K562 (cell line): ENCODE data around the gene VPS41. TPM values are rescaled to one million over a fixed set of nuclear protein-coding genes. Genes with fewer than 3 reads are reported as not detected.

ENCODE experiments used
- ATAC-seq: fragments of 200-7000 bp; cut with Tn5 transposase; 3 replicates; pipeline ENCODE4 v1.9.1; 2020; ENCODE audit warnings: moderate library complexity
- BruUV-seq: library from RNA; stranded (reverse); fragments of 400-500 nt; replicated peaks from 2 replicates; lab custom pipeline; 2021; lab: Mats Ljungman, UMichigan
- CTCF ChIA-PET: fragments of 300-600 bp; formaldehyde crosslinking; extraction: SDS; loops from one replicate; lab custom pipeline; 2021; ENCODE audit warnings: low intra/inter-chr PET ratio; lab: Yijun Ruan, JAX
- POLR2A ChIA-PET: fragments of 300-600, 350-650 bp; sonication (Branson Sonifier 250); formaldehyde crosslinking; extraction: SDS; loops from one replicate; lab custom pipeline; 2021; ENCODE audit warnings: antibody characterized with exemption, inconsistent platforms; lab: Yijun Ruan, JAX
- DNase-seq, 4 experiments: peaks; one replicate each; pipeline versions ENCODE4 v3.0.0 to v3.0.0-alpha.2; 2011 to 2018; ENCODE audit warnings: low spot score in 3 of 4, mixed read lengths in 3 of 4; ENCODE audit errors: extremely low read depth in 1 of 4
- FAIRE-seq: peaks from 2 replicates; lab custom pipeline; 2011; peaks lifted over from hg19 to GRCh38; lab: Jason Lieb, UNC
- H2AFZ ChIP-seq: 2 replicates; pipeline ENCODE4 v1.6.0; 2011; ENCODE audit warnings: low read depth, low read length, control low read depth, inconsistent platforms
- H3K27ac ChIP-seq: fragments of 200-600 bp; 3 replicates; pipeline ENCODE4 v1.8.0; 2011; ENCODE audit warnings: low read depth, mild to moderate bottlenecking, control low read depth, inconsistent platforms, low read length, moderate library complexity, mixed read lengths; ENCODE audit errors: extremely low read depth
- H3K27me3 ChIP-seq, 2 experiments: fragments of 300-600 bp in 1 of 2; 2 replicates in 1 of 2; 3 replicates in 1 of 2; pipeline versions ENCODE4 v1.6.0 to v1.8.0; 2011; ENCODE audit warnings: inconsistent platforms in 2 of 2, low read length in 2 of 2, mild to moderate bottlenecking in 1 of 2, mixed read lengths in 1 of 2, moderate library complexity in 1 of 2; ENCODE audit not compliant: control insufficient read depth in 2 of 2, insufficient read depth in 2 of 2
- H3K36me3 ChIP-seq: fragments of 300-600 bp; 3 replicates; pipeline ENCODE4 v1.8.0; 2011; ENCODE audit warnings: mild to moderate bottlenecking, low read length, inconsistent platforms; ENCODE audit not compliant: control insufficient read depth, insufficient read depth
- H3K4me1 ChIP-seq, 2 experiments: fragments of 200-600 bp in 1 of 2; replicated peaks in 1 of 2; 2 replicates in 1 of 2; 3 replicates in 1 of 2; pipeline versions ENCODE4 v1.5.1 to v1.8.0; 2011; ENCODE audit warnings: inconsistent platforms in 2 of 2, low read length in 2 of 2, mild to moderate bottlenecking in 1 of 2, mixed read lengths in 1 of 2, moderate library complexity in 1 of 2; ENCODE audit not compliant: control insufficient read depth in 2 of 2, insufficient read depth in 2 of 2
- H3K4me2 ChIP-seq: 2 replicates; pipeline ENCODE4 v1.6.1; 2011; ENCODE audit warnings: low read length, control low read depth, inconsistent platforms, mixed read lengths; ENCODE audit not compliant: insufficient read depth
- H3K4me3 ChIP-seq: fragments of 200-600 bp; sonication (generic), shearing (Covaris generic); 2 replicates; pipeline ENCODE4 v1.5.1; 2016; ENCODE audit warnings: control low read depth, inconsistent platforms
- H3K79me2 ChIP-seq: fragments of 200-600 bp; 3 replicates; pipeline ENCODE4 v1.8.0; 2011; ENCODE audit warnings: low read length, inconsistent platforms; ENCODE audit not compliant: control insufficient read depth, insufficient read depth
- H3K9ac ChIP-seq, 2 experiments: 2 replicates each; pipeline versions ENCODE4 v1.6.0 to v1.6.1; 2011; ENCODE audit warnings: low read depth in 2 of 2, low read length in 2 of 2, control low read depth in 1 of 2, inconsistent platforms in 1 of 2, mild to moderate bottlenecking in 1 of 2, mixed read lengths in 1 of 2; ENCODE audit not compliant: insufficient read depth in 1 of 2
- H3K9me1 ChIP-seq: one replicate; pipeline ENCODE4 v1.6.0; 2011; ENCODE audit warnings: inconsistent platforms, mild to moderate bottlenecking, low read length, moderate library complexity; ENCODE audit not compliant: control insufficient read depth, insufficient read depth
- H3K9me3 ChIP-seq: replicated peaks from 2 replicates; pipeline ENCODE4 v1.5.1; 2011; ENCODE audit warnings: low read depth, low read length, inconsistent platforms; ENCODE audit not compliant: control insufficient read depth, insufficient read depth
- H4K20me1 ChIP-seq: replicated peaks from 2 replicates; pipeline ENCODE4 v1.6.1; 2011; ENCODE audit warnings: low read length, inconsistent platforms, mixed read lengths; ENCODE audit not compliant: control insufficient read depth, insufficient read depth
- BHLHE40 ChIP-seq: IDR thresholded peaks from 2 replicates; pipeline ENCODE4 v1.6.1; 2011; ENCODE audit warnings: low read length, improper control_type of control experiment
- CEBPG ChIP-seq, 3 experiments: fragments of 200-800 bp in 1 of 3; sonication (Bioruptor generic) in 1 of 3; sonication (generic) in 1 of 3; formaldehyde crosslinking in 1 of 3; IDR thresholded peaks in 2 of 3; conservative IDR thresholded peaks in 1 of 3; 2 replicates each; pipeline versions ENCODE4 v1.6.1 to v1.8.0; 2016 to 2022; ENCODE audit warnings: missing compliant biosample characterization in 2 of 3, missing genetic modification characterization in 2 of 3, mild to moderate bottlenecking in 1 of 3, missing genetic modification reagents in 1 of 3
- FOXK2 ChIP-seq, 2 experiments: fragments of 450-650 bp; IDR thresholded peaks in 1 of 2; conservative IDR thresholded peaks in 1 of 2; 2 replicates each; pipeline ENCODE4 v1.6.1; 2016; ENCODE audit warnings: low read depth in 2 of 2, mild to moderate bottlenecking in 1 of 2
- HMG20A ChIP-seq: fragments of 450-650 bp; formaldehyde crosslinking; conservative IDR thresholded peaks from 2 replicates; pipeline ENCODE4 v1.4.0; 2020; ENCODE audit warnings: mild to moderate bottlenecking, mixed read lengths
- KLF16 ChIP-seq: IDR thresholded peaks from 2 replicates; pipeline ENCODE4 v1.6.1; 2016; ENCODE audit warnings: antibody characterized with exemption
- MAX ChIP-seq: sonication (generic); formaldehyde crosslinking; IDR thresholded peaks from 2 replicates; pipeline ENCODE4 v1.9.0; 2022; ENCODE audit warnings: mild to moderate bottlenecking, missing genetic modification reagents
- PURB ChIP-seq: sonication (generic); formaldehyde crosslinking; IDR thresholded peaks from 2 replicates; pipeline ENCODE4 v1.9.0; 2021; ENCODE audit warnings: low read depth, mild to moderate bottlenecking, missing genetic modification reagents
- RAD21 ChIP-seq, 2 experiments: fragments of 250-450 bp in 1 of 2; fragments of 450-650 bp in 1 of 2; sonication (Bioruptor Pico) in 1 of 2; formaldehyde crosslinking in 1 of 2; IDR thresholded peaks in 1 of 2; conservative IDR thresholded peaks in 1 of 2; 2 replicates each; pipeline versions ENCODE4 v1.4.0 to v1.8.0; 2020 to 2022; ENCODE audit warnings: mild to moderate bottlenecking in 2 of 2, moderate library complexity in 1 of 2
- RBM22 ChIP-seq: fragments of 200-400 bp; formaldehyde crosslinking; IDR thresholded peaks from 2 replicates; pipeline ENCODE4 v1.6.1; 2018; ENCODE audit warnings: low read length, low read depth; ENCODE audit not compliant: poor library complexity, severe bottlenecking
- SMAD1 ChIP-seq: fragments of 150-350 bp; IDR thresholded peaks from 2 replicates; pipeline ENCODE4 v1.6.1; 2014; ENCODE audit warnings: low read length, low read depth; ENCODE audit not compliant: partially characterized antibody
- ZBTB1 ChIP-seq: sonication (generic); formaldehyde crosslinking; IDR thresholded peaks from 2 replicates; pipeline ENCODE4 v1.8.1; 2023; ENCODE audit warnings: missing genetic modification reagents, low read depth, mild to moderate bottlenecking, borderline replicate concordance
- ZNF592 ChIP-seq: fragments of 450-650 bp; IDR thresholded peaks from 2 replicates; pipeline ENCODE4 v1.6.1; 2017; ENCODE audit warnings: antibody characterized with exemption, mild to moderate bottlenecking
- WGBS: fragments of 100-300 bp; shearing (Covaris generic); methylation state at CpG from one replicate; pipeline ENCODE4 v1.1.6; 2016; ENCODE audit warnings: low coverage, mixed read lengths; ENCODE audit not compliant: insufficient coverage; ENCODE audit errors: missing lambda C conversion rate; 5-methylcytosine and 5-hydroxymethylcytosine counted together
- in situ Hi-C: fragments of 300-500 bp; cut with MboI; formaldehyde crosslinking; loops from 4 replicates; pipeline ENCODE4 v1.15.0; 2018; ENCODE audit warnings: inconsistent platforms, mixed read lengths
- intact Hi-C: fragments of 100-400 bp; cut with micrococcal nuclease; formaldehyde crosslinking; loops from 2 replicates; pipeline ENCODE4 v1.14.2; 2022
- polyA plus RNA-seq, 8 experiments: library from polyadenylated mRNA; depleted of rRNA in 4 of 8; stranded (reverse) in 5 of 8; unstranded in 3 of 8; fragments of >200 nt; fragmentation: Nextera tagmentation in 2 of 8; fragmentation: Illumina TruSeq in 1 of 8; extraction: Ambion mirVana in 2 of 8; extraction: Trizol in 1 of 8; gene quantifications; 2 replicates each; pipeline versions ENCODE4 v1.2.1 to v1.2.3, GENCODE V29; 2011 to 2014; ENCODE audit warnings: inconsistent platforms in 1 of 8, missing spikeins in 1 of 8
- total RNA-seq, 7 experiments: library from RNA; depleted of rRNA in 6 of 7; stranded (reverse); fragments of >200 nt in 6 of 7; fragmentation: Illumina TruSeq in 2 of 7; extraction: Trizol in 2 of 7; gene quantifications; 2 replicates each; pipeline versions ENCODE4 v1.2.1 to v1.2.3, GENCODE V29; 2011 to 2021; ENCODE audit warnings: low replicate concordance in 1 of 7

VPS41 gene
- total and polyA plus RNA-seq, 9 of the 15 experiments (the other 6 are each of a cell fraction or from before 2014, with no cell fraction given) = 17.7 to 46.8 (median 32.1) TPM

- CTCF ChIA-PET = no interaction called here
- Histone ChIP-seq H3K9me3 (no peaks in the 10 kb centered on the region), H3K27me3 (no peaks in the 10 kb centered on the region), H3K27ac (no peak overlapping the region), H3K4me3 (no peak overlapping the region), H3K9me1 (no peaks in the 10 kb centered on the region), H3K36me3 (peaks cover 16% of the 10 kb centered on the region; the same call in 2 of the 3 replicates), H2AFZ (no peak overlapping the region), H3K4me2 (no peak overlapping the region), H4K20me1 (no peaks in the 10 kb centered on the region), H3K9ac (no peak overlapping the region)
- no TSS peak for BruUV-seq
- WGBS = 84% methylated on average over 7 of the region's 7 CpGs
- TF ChIP-seq HMG20A (CRISPR knock-in tag) (no peak), SMAD1 (no peak), KLF16 (no peak), ZNF592 (no peak), PURB (CRISPR knock-in tag) (no peak), FOXK2 (conservative IDR thresholded peaks at IDR 0.05 in 1 of 2, IDR thresholded peaks at IDR 0.05 in 1 of 2; ENCODE audit: low read depth in 2 of 2) (no peak), CEBPG (CRISPR knock-in tag; IDR thresholded peaks at IDR 0.05) (no peak), CEBPG (tag; conservative IDR thresholded peaks at IDR 0.05 in 1 of 2, IDR thresholded peaks at IDR 0.05 in 1 of 2) (no peak), BHLHE40 (no peak), RBM22 (no peak), RAD21 (CRISPR knock-in tag; conservative IDR thresholded peaks at IDR 0.05 in 1 of 2, IDR thresholded peaks at IDR 0.05 in 1 of 2) (no peak), ZBTB1 (CRISPR knock-in tag) (no peak), MAX (CRISPR knock-in tag) (no peak)
- TF ChIP-seq, all 486 proteins: peak for 0
- intact Hi-C loops (no loop called here), in situ Hi-C loops (no loop called here)
- H3K4me1 ChIP-seq = no peaks in the 10 kb centered on the region
- H3K79me2 ChIP-seq = no peaks in the 10 kb centered on the region
- ATAC-seq (no peak), DNase-seq (no peak), FAIRE-seq (no peak)
- POLR2A ChIA-PET = interaction anchor here (0.8 kb wide), 1 partner anchor 139 kb away, joined by 4 read pairs; no protein-coding TSS in a partner anchor
Observed at GRCh38 chr7:38746438-38746837, 162.6 kb downstream of the VPS41 start.
